GM21717 (cell line): Measurements from ENCODE around the gene SRP68.

Experiments used
- ATAC-seq: cut with Tn5 transposase; IDR thresholded peaks from one replicate; pipeline ENCODE4 v1.9.1; 2021; ENCODE audit warnings: mild to moderate bottlenecking, moderate library complexity; ENCODE audit not compliant: unreplicated experiment

SRP68 gene

GRCh38 chr17:76072148-76072858, at the start of gene SRP68:
TSS of gene SRP68 (minus strand) at chr17:76072517. CDS start at chr17:76072491, 26 bp downstream.
- peak; percentile 83 for ATAC-seq

- ATAC-seq, result no peak
Measured at GRCh38 chr17:76121932-76122430, 49.7 kb upstream of the SRP68 start.

GRCh38 chr17:76120658-76121008, 48.3 kb upstream of the SRP68 start:
- ATAC-seq, result no peak

- ATAC-seq, result no peak
Measured at GRCh38 chr17:76119409-76120371, 47.4 kb upstream of the SRP68 start.

- no peak for ATAC-seq
Measured at GRCh38 chr17:76115138-76115754, 42.9 kb upstream of the SRP68 start.

GRCh38 chr17:76111956-76112355, 39.6 kb upstream of the SRP68 start:
- no peak for ATAC-seq

- no peak for ATAC-seq
Measured at GRCh38 chr17:76107509-76107908, 35.2 kb upstream of the SRP68 start.

GRCh38 chr17:76106703-76107102, 34.4 kb upstream of the SRP68 start:
- ATAC-seq, result no peak

- ATAC-seq, result no peak
Measured at GRCh38 chr17:76104896-76105231, 32.5 kb upstream of the SRP68 start.

GRCh38 chr17:76104140-76104895, 32.0 kb upstream of the SRP68 start:
- no peak for ATAC-seq

GRCh38 chr17:76103274-76104139, 31.2 kb upstream of the SRP68 start, which contains the start of gene EXOC7:
TSS of gene EXOC7 (minus strand) at chr17:76103787. CDS start at chr17:76103692, 95 bp downstream.
- ATAC-seq, result no peak

- no peak for ATAC-seq
Measured at GRCh38 chr17:76102944-76103273, 30.6 kb upstream of the SRP68 start.

- no peak for ATAC-seq
Measured at GRCh38 chr17:76097716-76098295, 25.5 kb upstream of the SRP68 start.

- no peak for ATAC-seq
Measured at GRCh38 chr17:76095943-76096342, 23.6 kb upstream of the SRP68 start.

GRCh38 chr17:76094046-76094445, 21.7 kb upstream of the SRP68 start:
- no peak for ATAC-seq

GRCh38 chr17:76092526-76093413, 20.5 kb upstream of the SRP68 start:
- no peak for ATAC-seq

GRCh38 chr17:76091526-76092286, 19.4 kb upstream of the SRP68 start:
- ATAC-seq, result no peak
